IPS-18a (cell line): Measurements from ENCODE around the gene GATC.
A peak's percentile ranks its signal among the peaks of the same experiment; 100 is the strongest.
"Not testable (repeated sequence)": the region's sequence is repeated elsewhere in the genome, so short reads cannot be mapped to it uniquely, and the experiment has no call there.

Experiments
- H3K27ac ChIP-seq: one replicate; pipeline ENCODE4 v1.5.1; 2013; ENCODE audit warnings: low read length
- H3K27me3 ChIP-seq: one replicate; pipeline ENCODE4 v1.6.1; 2013; ENCODE audit warnings: mild to moderate bottlenecking, low read length; ENCODE audit not compliant: control insufficient read depth, insufficient read depth
- H3K36me3 ChIP-seq: one replicate; pipeline ENCODE4 v1.6.1; 2013; ENCODE audit warnings: low read depth, low read length; ENCODE audit not compliant: control insufficient read depth
- H3K4me1 ChIP-seq: one replicate; pipeline ENCODE4 v1.6.1; 2013; ENCODE audit warnings: low read depth, low read length; ENCODE audit not compliant: control insufficient read depth
- H3K4me3 ChIP-seq: one replicate; pipeline ENCODE4 v1.5.1; 2013; ENCODE audit warnings: low read length
- H3K9ac ChIP-seq: one replicate; pipeline ENCODE4 v1.6.1; 2013; ENCODE audit warnings: mild to moderate bottlenecking, low read length, moderate library complexity
- H3K9me3 ChIP-seq: one replicate; pipeline ENCODE4 v1.6.1; 2013; ENCODE audit warnings: low read depth, low read length; ENCODE audit not compliant: control insufficient read depth

The GATC gene

GRCh38 chr12:120479458-120479857 is 33.2 kb downstream of the GATC start:
- no peaks in the 10 kb centered on the region for H3K9me3 ChIP-seq
- no peaks in the 10 kb centered on the region for H3K27me3 ChIP-seq
- no peak overlapping the region for H3K27ac ChIP-seq
- H3K4me1 ChIP-seq = no peaks in the 10 kb centered on the region
- H3K4me3 ChIP-seq = no peak overlapping the region
- no peak overlapping the region for H3K9ac ChIP-seq
- no peaks in the 10 kb centered on the region for H3K36me3 ChIP-seq

GRCh38 chr12:120480211-120480610 is 34.0 kb downstream of the GATC start:
- Histone ChIP-seq H3K27me3 (no peaks in the 10 kb centered on the region), H3K4me3 (no peak overlapping the region), H3K9ac (no peak overlapping the region), H3K9me3 (no peaks in the 10 kb centered on the region), H3K36me3 (no peaks in the 10 kb centered on the region), H3K27ac (no peak overlapping the region), H3K4me1 (no peaks in the 10 kb centered on the region)

GRCh38 chr12:120481022-120481767 is 35.0 kb downstream of the GATC start:
- H3K9me3 ChIP-seq = no peaks in the 10 kb centered on the region
- H3K27ac ChIP-seq = no peak overlapping the region
- H3K4me3 ChIP-seq = no peak overlapping the region
- no peaks in the 10 kb centered on the region for H3K36me3 ChIP-seq
- H3K27me3 ChIP-seq = no peaks in the 10 kb centered on the region
- H3K4me1 ChIP-seq = no peaks in the 10 kb centered on the region
- H3K9ac ChIP-seq = no peak overlapping the region

GRCh38 chr12:120483621-120484020 is 37.4 kb downstream of the GATC start:
- Histone ChIP-seq H3K9me3 (no peaks in the 10 kb centered on the region), H3K36me3 (no peaks in the 10 kb centered on the region), H3K9ac (no peak overlapping the region), H3K4me3 (no peak overlapping the region), H3K27me3 (no peaks in the 10 kb centered on the region), H3K27ac (no peak overlapping the region), H3K4me1 (no peaks in the 10 kb centered on the region)

GRCh38 chr12:120485961-120486881 is 40.0 kb downstream of the GATC start:
- H3K27ac ChIP-seq = no peak overlapping the region
- H3K9ac ChIP-seq = no peak overlapping the region
- H3K4me3 ChIP-seq = no peak overlapping the region
- H3K4me1 ChIP-seq = no peaks in the 10 kb centered on the region
- H3K9me3 ChIP-seq = no peaks in the 10 kb centered on the region
- H3K36me3 ChIP-seq = no peaks in the 10 kb centered on the region
- no peaks in the 10 kb centered on the region for H3K27me3 ChIP-seq

- H3K27ac ChIP-seq, H3K9ac ChIP-seq, H3K36me3 ChIP-seq, H3K9me3 ChIP-seq, H3K4me3 ChIP-seq, H3K4me1 ChIP-seq, H3K27me3 ChIP-seq: not testable (repeated sequence)
Measured at GRCh38 chr12:120487552-120487951, 41.3 kb downstream of the GATC start.

- H3K9ac ChIP-seq = no peak overlapping the region
- no peaks in the 10 kb centered on the region for H3K9me3 ChIP-seq
- no peaks in the 10 kb centered on the region for H3K4me1 ChIP-seq
- no peaks in the 10 kb centered on the region for H3K27me3 ChIP-seq
- H3K4me3 ChIP-seq = no peak overlapping the region
- H3K27ac ChIP-seq = no peak overlapping the region
- no peaks in the 10 kb centered on the region for H3K36me3 ChIP-seq
Measured at GRCh38 chr12:120488057-120488640, 41.9 kb downstream of the GATC start.

- H3K4me1 ChIP-seq = no peaks in the 10 kb centered on the region
- no peaks in the 10 kb centered on the region for H3K9me3 ChIP-seq
- H3K36me3 ChIP-seq = no peaks in the 10 kb centered on the region
- no peaks in the 10 kb centered on the region for H3K27me3 ChIP-seq
- H3K27ac ChIP-seq = no peak overlapping the region
- H3K9ac ChIP-seq = no peak overlapping the region
- H3K4me3 ChIP-seq = no peak overlapping the region
Measured at GRCh38 chr12:120489018-120489417, 42.8 kb downstream of the GATC start.

- Histone ChIP-seq H3K4me3 (no peak overlapping the region), H3K9ac (no peak overlapping the region), H3K27ac (no peak overlapping the region), H3K36me3 (no peaks in the 10 kb centered on the region), H3K27me3 (no peaks in the 10 kb centered on the region), H3K9me3 (no peaks in the 10 kb centered on the region), H3K4me1 (no peaks in the 10 kb centered on the region)
Measured at GRCh38 chr12:120490325-120490724, 44.1 kb downstream of the GATC start.

GRCh38 chr12:120490833-120491512 is 44.7 kb downstream of the GATC start:
- H3K4me3 ChIP-seq = no peak overlapping the region
- H3K4me1 ChIP-seq = no peaks in the 10 kb centered on the region
- H3K27ac ChIP-seq = no peak overlapping the region
- no peaks in the 10 kb centered on the region for H3K36me3 ChIP-seq
- H3K9me3 ChIP-seq = no peaks in the 10 kb centered on the region
- H3K27me3 ChIP-seq = no peaks in the 10 kb centered on the region
- H3K9ac ChIP-seq = no peak overlapping the region

GRCh38 chr12:120495186-120495730 is 49.0 kb downstream of the GATC start:
- no peak overlapping the region for H3K27ac ChIP-seq
- no peaks in the 10 kb centered on the region for H3K27me3 ChIP-seq
- H3K9me3 ChIP-seq = no peaks in the 10 kb centered on the region
- no peaks in the 10 kb centered on the region for H3K4me1 ChIP-seq
- peak overlapping the region; percentile 81 for H3K4me3 ChIP-seq
- H3K36me3 ChIP-seq = peaks cover 14% of the 10 kb centered on the region
- peak overlapping the region; percentile 58 for H3K9ac ChIP-seq
